Measurements from ENCODE around the gene SELPLG. TPM values are rescaled to one million over a fixed set of nuclear protein-coding genes. Genes with fewer than 3 reads are reported as not detected.

The SELPLG gene
- total RNA-seq, 6 experiments from 2014 or later: 6.2 to 8.1 (median 7.1) TPM

GRCh38 chr12:108653922-108654321 is 20.2 kb upstream of the SELPLG start:
- Mint-ChIP-seq H3K4me3 (no peak overlapping the region), H3K27me3 (ENCODE audit: insufficient read depth) (peaks cover 9% of the 10 kb centered on the region), H3K36me3 (ENCODE audit: low read depth) (peaks cover 56% of the 10 kb centered on the region)

GRCh38 chr12:108653082-108653516 is 19.4 kb upstream of the SELPLG start:
- H3K36me3 Mint-ChIP-seq (ENCODE audit: low read depth): peaks cover 60% of the 10 kb centered on the region

More at GRCh38 chr12:108653922-108654321, 20.2 kb upstream of the SELPLG start:
- DNase-seq: no peak
- H3K4me1 Mint-ChIP-seq (ENCODE audit: low read depth): peaks cover 67% of the 10 kb centered on the region
- H3K9me3 Mint-ChIP-seq: no peaks in the 10 kb centered on the region
- TF ChIP-seq, protein P1, sequence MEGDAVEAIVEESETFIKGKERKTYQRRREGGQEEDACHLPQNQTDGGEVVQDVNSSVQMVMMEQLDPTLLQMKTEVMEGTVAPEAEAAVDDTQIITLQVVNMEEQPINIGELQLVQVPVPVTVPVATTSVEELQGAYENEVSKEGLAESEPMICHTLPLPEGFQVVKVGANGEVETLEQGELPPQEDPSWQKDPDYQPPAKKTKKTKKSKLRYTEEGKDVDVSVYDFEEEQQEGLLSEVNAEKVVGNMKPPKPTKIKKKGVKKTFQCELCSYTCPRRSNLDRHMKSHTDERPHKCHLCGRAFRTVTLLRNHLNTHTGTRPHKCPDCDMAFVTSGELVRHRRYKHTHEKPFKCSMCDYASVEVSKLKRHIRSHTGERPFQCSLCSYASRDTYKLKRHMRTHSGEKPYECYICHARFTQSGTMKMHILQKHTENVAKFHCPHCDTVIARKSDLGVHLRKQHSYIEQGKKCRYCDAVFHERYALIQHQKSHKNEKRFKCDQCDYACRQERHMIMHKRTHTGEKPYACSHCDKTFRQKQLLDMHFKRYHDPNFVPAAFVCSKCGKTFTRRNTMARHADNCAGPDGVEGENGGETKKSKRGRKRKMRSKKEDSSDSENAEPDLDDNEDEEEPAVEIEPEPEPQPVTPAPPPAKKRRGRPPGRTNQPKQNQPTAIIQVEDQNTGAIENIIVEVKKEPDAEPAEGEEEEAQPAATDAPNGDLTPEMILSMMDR (IDR thresholded peaks at IDR 0.05): no peak
- peak overlapping the region; percentile 94 for H3K27ac Mint-ChIP-seq

GRCh38 chr12:108650083-108650482 is 16.4 kb upstream of the SELPLG start:
- H3K27ac Mint-ChIP-seq: peak overlapping the region; percentile 94
- H3K9me3 Mint-ChIP-seq: no peaks in the 10 kb centered on the region
- H3K4me1 Mint-ChIP-seq (ENCODE audit: low read depth): peaks cover 92% of the 10 kb centered on the region
- TF ChIP-seq, protein P1 (IDR thresholded peaks at IDR 0.05): no peak
- H3K36me3 Mint-ChIP-seq (ENCODE audit: low read depth): peaks cover 73% of the 10 kb centered on the region
- DNase-seq: no peak
- H3K27me3 Mint-ChIP-seq (ENCODE audit: insufficient read depth): peaks cover 15% of the 10 kb centered on the region
- H3K4me3 Mint-ChIP-seq: peak overlapping the region; percentile 67

More at GRCh38 chr12:108653082-108653516, 19.4 kb upstream of the SELPLG start:
- Mint-ChIP-seq H3K4me3 (no peak overlapping the region), H3K9me3 (no peaks in the 10 kb centered on the region), H3K27me3 (ENCODE audit: insufficient read depth) (peaks cover 12% of the 10 kb centered on the region), H3K4me1 (ENCODE audit: low read depth) (peaks cover 71% of the 10 kb centered on the region), H3K27ac (peak overlapping the region; percentile 94)
- TF ChIP-seq, protein P1 (IDR thresholded peaks at IDR 0.05): no peak
- DNase-seq: no peak

DNA sequence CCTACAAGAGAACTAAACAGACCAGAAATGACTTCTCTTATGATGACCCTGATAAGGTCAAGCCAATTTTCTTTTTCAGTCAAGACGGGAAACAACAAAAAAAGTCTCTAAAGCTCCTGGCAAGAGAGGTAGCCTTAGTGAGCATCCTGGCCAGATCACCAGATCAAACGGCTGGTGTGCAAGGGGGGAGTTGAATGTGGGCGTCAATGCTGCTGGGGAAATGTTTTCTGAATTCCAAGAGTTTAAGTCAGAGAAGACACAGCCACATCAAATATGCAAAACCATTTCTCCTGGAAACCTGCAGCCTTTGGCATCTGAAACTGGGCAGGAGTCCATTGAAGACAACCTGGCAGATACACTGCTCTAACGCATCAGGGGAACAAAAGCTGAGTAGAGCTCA is 16.0 kb upstream of the SELPLG start:
- peaks cover 17% of the 10 kb centered on the region for H3K27me3 Mint-ChIP-seq (ENCODE audit: insufficient read depth)
- H3K9me3 Mint-ChIP-seq: no peaks in the 10 kb centered on the region
- H3K4me1 Mint-ChIP-seq (ENCODE audit: low read depth): peaks cover 97% of the 10 kb centered on the region
- TF ChIP-seq, protein P1 (IDR thresholded peaks at IDR 0.05): no peak
- peaks cover 77% of the 10 kb centered on the region for H3K36me3 Mint-ChIP-seq (ENCODE audit: low read depth)
- H3K4me3 Mint-ChIP-seq: peak overlapping the region; percentile 67
- peak; percentile 90 for DNase-seq
- H3K27ac Mint-ChIP-seq: peak overlapping the region; percentile 94

DNA sequence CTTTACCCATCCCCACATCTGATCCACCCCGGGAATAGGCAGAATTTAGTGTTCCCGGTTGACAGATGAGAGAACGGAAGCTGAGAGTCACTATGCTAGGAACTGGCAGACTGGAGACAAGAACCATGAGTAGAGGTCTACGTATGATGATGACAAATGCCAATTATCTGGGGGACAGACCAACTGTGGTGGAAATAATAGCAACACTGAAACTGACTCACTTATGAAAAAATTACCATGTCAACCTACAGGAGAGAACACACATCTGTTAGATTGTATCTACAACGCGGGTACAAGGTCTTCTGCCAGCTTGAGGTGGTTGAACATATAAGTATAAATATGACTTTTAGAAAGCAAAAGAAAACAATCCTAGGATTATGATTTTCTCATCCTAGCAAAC is 15.4 kb upstream of the SELPLG start:
- Mint-ChIP-seq H3K4me1 (ENCODE audit: low read depth) (peaks cover 100% of the 10 kb centered on the region), H3K36me3 (ENCODE audit: low read depth) (peaks cover 81% of the 10 kb centered on the region), H3K27me3 (ENCODE audit: insufficient read depth) (peaks cover 20% of the 10 kb centered on the region), H3K4me3 (peak overlapping the region; percentile 67), H3K27ac (peak overlapping the region; percentile 94), H3K9me3 (no peaks in the 10 kb centered on the region)
- TF ChIP-seq, protein P1 (IDR thresholded peaks at IDR 0.05): no peak
- peak; percentile 85 for DNase-seq
